Activated CD8-positive, alpha-beta memory T cell treated with anti-CD3 and anti-CD28 coated beads for 1 hour (primary cell): ENCODE results near the gene ATP11A.

ENCODE experiments used
- DNase-seq, 2 donors: peaks; one replicate each; pipeline ENCODE4 v3.0.0-alpha.2; 2020; ENCODE audit warnings: low read depth in 1 of 2; ENCODE audit errors: extremely low read depth in 1 of 2

The ATP11A gene

DNA sequence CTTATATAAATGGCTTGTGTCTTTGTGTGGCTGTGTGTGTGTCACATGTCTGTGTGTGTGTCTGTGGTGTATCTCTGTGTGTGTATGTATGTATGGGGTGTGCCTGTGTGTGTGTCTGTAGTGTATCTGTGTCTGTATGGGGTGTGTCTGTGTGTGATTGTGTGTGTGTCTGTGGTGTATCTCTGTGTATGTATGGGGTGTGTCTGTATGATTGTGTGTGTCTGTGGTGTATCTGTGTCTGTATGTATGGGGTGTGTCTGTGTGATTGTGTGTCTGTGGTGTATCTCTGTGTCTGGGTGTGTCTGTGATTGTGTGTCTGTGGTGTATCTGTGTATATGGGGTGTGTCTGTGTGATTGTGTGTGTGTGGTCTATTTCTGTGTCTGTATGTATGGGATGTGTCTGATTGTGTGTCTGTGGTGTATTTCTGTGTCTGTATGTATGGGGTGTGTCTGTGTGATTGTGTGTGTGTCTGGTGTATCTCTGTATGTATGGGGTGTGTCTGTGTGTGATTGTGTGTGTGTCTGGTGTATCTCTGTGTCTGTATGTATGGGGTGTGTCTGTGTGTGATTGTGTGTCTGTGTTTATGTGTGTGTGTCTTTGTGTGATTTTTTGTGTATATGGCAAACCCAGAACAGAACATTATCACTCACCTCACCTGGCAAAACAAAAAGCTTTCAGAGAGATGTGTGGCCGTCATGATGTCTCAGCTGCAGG lies 223.0 kb downstream of the ATP11A start:
- no peak for DNase-seq

GRCh38 chr13:112916296-112916695 lies 226.5 kb downstream of the ATP11A start:
- DNase-seq, result no peak

DNA sequence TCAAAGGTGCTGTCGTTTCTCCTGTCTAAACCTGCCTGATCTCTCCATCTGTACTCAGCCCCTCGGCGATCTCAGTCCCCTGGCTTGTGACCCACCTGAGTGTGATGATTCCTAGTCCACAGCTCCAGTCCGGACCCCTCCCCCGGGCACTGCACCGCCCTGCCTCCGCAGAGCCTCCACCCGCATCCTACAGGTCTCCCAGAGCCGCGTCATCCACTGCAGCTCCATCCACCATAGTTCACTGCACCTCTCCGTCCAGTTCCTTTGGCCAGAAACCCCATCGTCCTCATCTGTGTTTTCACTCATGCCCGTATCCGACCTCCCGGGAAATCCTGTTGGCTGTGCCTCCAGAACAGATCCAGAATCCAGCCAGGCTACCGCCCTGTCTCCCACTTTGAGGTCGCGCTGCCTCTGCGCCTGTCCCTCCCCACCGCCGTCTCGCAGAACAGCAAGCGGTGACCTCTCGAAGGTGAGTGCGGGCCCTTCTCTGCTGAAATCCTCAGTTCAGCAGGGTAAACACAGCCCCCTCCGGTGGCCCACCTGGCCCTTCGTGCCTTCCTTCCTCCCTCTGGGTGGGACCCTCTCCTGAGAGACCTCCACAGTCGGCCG lies 227.3 kb downstream of the ATP11A start:
- DNase-seq, result no peak

- DNase-seq, result no peak
Measured at GRCh38 chr13:112917737-112918136, 227.9 kb downstream of the ATP11A start.

GRCh38 chr13:112918266-112918665 lies 228.4 kb downstream of the ATP11A start:
- DNase-seq, result no peak

- no peak for DNase-seq
Measured at GRCh38 chr13:112918746-112919145, 228.9 kb downstream of the ATP11A start.

- DNase-seq, result no peak
Measured at GRCh38 chr13:112923962-112924361, 234.1 kb downstream of the ATP11A start.

- no peak for DNase-seq
Measured at GRCh38 chr13:112924365-112924764, 234.5 kb downstream of the ATP11A start.

- DNase-seq, result no peak
Measured at GRCh38 chr13:112926003-112926402, 236.2 kb downstream of the ATP11A start.

- DNase-seq, result no peak
Measured at GRCh38 chr13:112926993-112927392, 237.2 kb downstream of the ATP11A start.

GRCh38 chr13:112928020-112928971 lies 238.5 kb downstream of the ATP11A start:
- DNase-seq, result no peak

DNA sequence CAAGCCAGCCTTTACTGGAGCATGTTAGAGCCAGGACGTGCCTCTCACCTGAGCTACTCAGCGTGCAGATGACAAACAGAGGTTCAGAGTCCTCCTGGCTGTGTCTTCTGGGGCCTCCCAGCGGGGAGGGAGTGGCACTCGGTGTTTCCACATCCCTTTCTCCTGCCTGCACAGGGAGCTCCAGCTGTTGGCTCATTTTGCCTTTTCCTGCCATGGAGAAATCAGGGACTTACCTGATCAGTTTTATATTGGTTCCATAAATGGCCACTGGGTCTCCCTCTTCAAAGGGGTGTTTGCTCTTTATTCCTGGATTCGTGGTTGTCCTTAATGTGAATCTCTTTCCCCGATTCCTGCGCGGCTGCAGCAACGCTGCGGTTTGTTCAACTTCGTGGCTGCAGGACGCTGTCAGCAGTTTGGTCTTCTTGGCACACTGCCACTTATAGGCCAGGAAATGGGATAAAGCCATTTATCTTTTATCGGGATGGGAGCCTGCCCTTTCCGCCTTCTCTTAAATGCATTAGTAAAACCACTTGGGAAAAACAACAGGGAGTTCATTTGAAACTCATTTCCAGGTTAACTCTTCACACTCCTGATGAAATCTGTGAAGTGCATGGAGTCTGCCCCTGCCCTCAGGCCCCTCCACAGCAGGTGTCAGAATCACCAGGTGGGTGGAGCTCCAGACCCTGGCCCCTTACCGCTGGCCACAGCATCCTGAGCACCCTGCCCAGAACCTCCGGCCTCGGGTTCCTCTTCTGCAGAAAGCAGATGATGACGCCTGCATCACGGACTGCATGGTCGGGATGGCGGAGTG lies 239.3 kb downstream of the ATP11A start:
- no peak for DNase-seq

DNA sequence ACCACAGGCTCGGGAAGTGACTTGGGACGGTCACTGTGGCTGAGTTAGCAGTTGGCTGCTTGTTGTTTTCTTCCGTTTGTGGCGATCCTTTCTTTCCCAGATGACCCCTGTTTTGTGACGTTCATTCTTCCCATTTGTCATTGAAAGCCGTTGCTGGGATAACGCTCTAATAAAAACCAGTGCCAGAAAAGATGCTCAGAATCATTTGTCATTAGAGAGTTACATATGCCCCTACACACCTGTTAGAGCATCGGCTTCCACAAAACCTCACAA lies 239.9 kb downstream of the ATP11A start:
- no peak for DNase-seq

DNA sequence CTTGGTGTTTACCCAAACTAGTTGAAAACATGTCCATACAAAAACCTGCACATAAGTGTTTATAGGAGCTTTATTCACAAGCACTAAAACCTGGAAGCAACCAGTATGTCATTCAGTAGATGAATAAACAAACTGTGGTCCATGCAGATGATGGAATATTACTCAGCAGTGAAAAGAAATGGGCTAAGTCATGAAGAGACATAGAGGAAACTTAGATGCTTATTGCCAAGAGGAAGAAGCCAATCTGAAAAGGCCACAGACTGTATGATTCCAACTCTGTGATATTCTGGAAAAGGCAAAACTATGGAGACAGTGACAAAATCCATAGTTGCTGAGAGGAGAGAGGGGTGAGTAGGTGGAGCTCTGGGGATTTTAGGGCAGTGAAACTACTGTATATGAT lies 240.4 kb downstream of the ATP11A start:
- DNase-seq, result no peak

GRCh38 chr13:112931028-112931934 lies 241.4 kb downstream of the ATP11A start:
- DNase-seq, result no peak

GRCh38 chr13:112932971-112933370 lies 243.1 kb downstream of the ATP11A start:
- no peak for DNase-seq

DNA sequence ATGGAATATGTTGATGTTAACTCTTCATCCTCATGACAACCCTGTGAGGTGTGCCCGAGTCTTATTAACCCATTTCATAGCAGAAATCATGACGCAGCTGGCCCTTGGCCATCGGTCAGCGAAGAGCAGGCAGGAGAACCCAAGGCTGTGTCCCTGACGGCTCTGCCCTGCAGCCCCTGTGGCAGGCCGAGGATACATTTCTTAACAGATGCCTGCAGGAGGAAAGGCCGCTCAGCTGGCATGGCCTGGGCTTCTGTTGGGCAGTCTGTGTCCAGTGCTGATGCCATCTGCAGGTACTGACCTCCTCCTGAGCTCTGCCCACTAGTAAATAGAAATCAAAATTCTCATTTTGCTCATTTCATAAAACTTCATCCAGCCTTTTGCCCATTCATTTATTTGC lies 243.8 kb downstream of the ATP11A start:
- DNase-seq, result no peak

GRCh38 chr13:112934078-112934477 lies 244.2 kb downstream of the ATP11A start:
- no peak for DNase-seq
